Lower leg skin (tissue), 3 donors: Measurements from ENCODE around the gene BEST2.

Experiments used
- CTCF ChIP-seq, 3 donors: fragments of 450-650 bp; IDR thresholded peaks; one replicate each; pipeline ENCODE4 v1.5.1; 2016; ENCODE audit warnings: antibody characterized with exemption in 3 of 3, mild to moderate bottlenecking in 3 of 3, moderate library complexity in 2 of 3
- POLR2A ChIP-seq, 2 donors: fragments of 450-650 bp; IDR thresholded peaks; one replicate each; pipeline ENCODE4 v1.6.1; 2016 to 2017; ENCODE audit warnings: antibody characterized with exemption in 2 of 2, mild to moderate bottlenecking in 1 of 2, moderate library complexity in 1 of 2

GRCh38 chr19:12792853-12793289, 41.3 kb downstream of the BEST2 start:
- TF ChIP-seq CTCF (IDR thresholded peaks at IDR 0.05) (no peak), POLR2A (IDR thresholded peaks at IDR 0.05) (no peak)
